H9 (cell line): ENCODE data around the gene PIEZO2. TPM values are rescaled to one million over a fixed set of nuclear protein-coding genes. Genes with fewer than 3 reads are reported as not detected.

Experiments
- DNase-seq: peaks from one replicate; pipeline ENCODE4 v3.0.0-alpha.2; 2017
- H2AFZ ChIP-seq: one replicate; pipeline ENCODE4 v1.6.1; 2013; ENCODE audit warnings: mild to moderate bottlenecking, low read length, control low read depth, moderate library complexity
- H2AK5ac ChIP-seq: 2 replicates; pipeline ENCODE4 v1.6.1; 2013; ENCODE audit warnings: low read length, control low read depth, mixed read lengths; ENCODE audit not compliant: insufficient read length
- H2BK120ac ChIP-seq: one replicate; pipeline ENCODE4 v1.6.1; 2013; ENCODE audit warnings: low read depth, mild to moderate bottlenecking, low read length, control low read depth, inconsistent platforms; ENCODE audit not compliant: poor library complexity, severe bottlenecking
- H2BK12ac ChIP-seq: 2 replicates; pipeline ENCODE4 v1.6.1; 2013; ENCODE audit warnings: low read length, control low read depth, mixed read lengths, low read depth; ENCODE audit not compliant: insufficient read length
- H2BK15ac ChIP-seq: 2 replicates; pipeline ENCODE4 v1.6.1; 2013; ENCODE audit warnings: low read depth, low read length, control low read depth
- H2BK20ac ChIP-seq: one replicate; pipeline ENCODE4 v1.6.1; 2013; ENCODE audit warnings: low read depth, mild to moderate bottlenecking, low read length, control low read depth, inconsistent platforms; ENCODE audit not compliant: poor library complexity, severe bottlenecking
- H2BK5ac ChIP-seq: 2 replicates; pipeline ENCODE4 v1.6.1; 2013; ENCODE audit warnings: low read length, control low read depth, mixed read lengths; ENCODE audit not compliant: insufficient read length
- H3K14ac ChIP-seq: 2 replicates; pipeline ENCODE4 v1.6.1; 2013; ENCODE audit warnings: low read length, control low read depth; ENCODE audit not compliant: insufficient read depth
- H3K18ac ChIP-seq: 2 replicates; pipeline ENCODE4 v1.6.1; 2013; ENCODE audit warnings: low read depth, mild to moderate bottlenecking, mixed read lengths, low read length, control low read depth; ENCODE audit not compliant: insufficient read length
- H3K23ac ChIP-seq: 2 replicates; pipeline ENCODE4 v1.6.1; 2013; ENCODE audit warnings: low read length, control low read depth, mixed read lengths, low read depth; ENCODE audit not compliant: insufficient read length
- H3K23me2 ChIP-seq: 2 replicates; pipeline ENCODE4 v1.6.1; 2013; ENCODE audit warnings: low read depth, mild to moderate bottlenecking, mixed read lengths, low read length, control low read depth; ENCODE audit not compliant: insufficient read length, poor library complexity, severe bottlenecking
- H3K27ac ChIP-seq: 2 replicates; pipeline ENCODE4 v1.5.1; 2013; ENCODE audit warnings: low read length, control low read depth, mixed read lengths, low read depth; ENCODE audit not compliant: insufficient read length
- H3K27me3 ChIP-seq: 2 replicates; pipeline ENCODE4 v1.6.1; 2013; ENCODE audit warnings: low read length, control low read depth, inconsistent platforms; ENCODE audit not compliant: insufficient read depth
- H3K4ac ChIP-seq: 2 replicates; pipeline ENCODE4 v1.6.1; 2013; ENCODE audit warnings: low read depth, mild to moderate bottlenecking, control low read depth, inconsistent platforms, low read length, moderate library complexity
- H3K4me1 ChIP-seq: 2 replicates; pipeline ENCODE4 v1.6.1; 2013; ENCODE audit warnings: low read length, control low read depth, inconsistent platforms; ENCODE audit not compliant: insufficient read depth
- H3K4me2 ChIP-seq: 2 replicates; pipeline ENCODE4 v1.6.1; 2013; ENCODE audit warnings: low read length, control low read depth, mixed read lengths; ENCODE audit not compliant: insufficient read length, insufficient read depth
- H3K56ac ChIP-seq: 2 replicates; pipeline ENCODE4 v1.6.1; 2013; ENCODE audit warnings: low read depth, mild to moderate bottlenecking, mixed read lengths, low read length, control low read depth; ENCODE audit not compliant: insufficient read length
- H3K79me1 ChIP-seq: 2 replicates; pipeline ENCODE4 v1.6.1; 2013; ENCODE audit warnings: low read depth, mild to moderate bottlenecking, moderate library complexity, low read length, control low read depth, inconsistent platforms; ENCODE audit not compliant: insufficient read depth, poor library complexity, severe bottlenecking
- H3K79me2 ChIP-seq: 2 replicates; pipeline ENCODE4 v1.6.1; 2013; ENCODE audit warnings: low read length, control low read depth, inconsistent platforms; ENCODE audit not compliant: insufficient read depth
- H3K9ac ChIP-seq: 2 replicates; pipeline ENCODE4 v1.6.1; 2013; ENCODE audit warnings: low read length, control low read depth, mixed read lengths; ENCODE audit not compliant: insufficient read length; ENCODE audit errors: extremely low read depth
- H3K9me3 ChIP-seq: one replicate; pipeline ENCODE4 v1.6.1; 2013; ENCODE audit warnings: low read depth, low read length, inconsistent platforms; ENCODE audit not compliant: control insufficient read depth
- H3T11ph ChIP-seq: one replicate; pipeline ENCODE4 v1.6.1; 2013; ENCODE audit warnings: mild to moderate bottlenecking, low read length, control low read depth, inconsistent platforms
- H4K20me1 ChIP-seq: one replicate; pipeline ENCODE4 v1.6.1; 2013; ENCODE audit not compliant: control insufficient read depth, insufficient read length, insufficient read depth
- H4K5ac ChIP-seq: 2 replicates; pipeline ENCODE4 v1.6.1; 2013; ENCODE audit warnings: low read depth, mild to moderate bottlenecking, mixed read lengths, low read length, control low read depth; ENCODE audit not compliant: insufficient read length
- H4K8ac ChIP-seq: replicated peaks from 2 replicates; pipeline ENCODE4 v1.6.1; 2013; ENCODE audit warnings: low read length, control low read depth, mixed read lengths, low read depth; ENCODE audit not compliant: insufficient read length
- H4K91ac ChIP-seq: 2 replicates; pipeline ENCODE4 v1.6.1; 2013; ENCODE audit warnings: low read depth, mild to moderate bottlenecking, moderate library complexity, mixed read lengths, low read length, control low read depth; ENCODE audit not compliant: insufficient read length
- H3K27ac Mint-ChIP-seq, 3 experiments: 2 replicates in 2 of 3; 3 replicates in 1 of 3; pipeline ENCODE4 v1.8.0; 2020 to 2021; ENCODE audit warnings: mixed read lengths in 3 of 3, mild to moderate bottlenecking in 1 of 3, moderate library complexity in 1 of 3
- H3K27me3 Mint-ChIP-seq: 2 replicates; pipeline ENCODE4 v1.8.0; 2021; ENCODE audit warnings: low read depth, mild to moderate bottlenecking, moderate library complexity, mixed read lengths
- H3K36me3 Mint-ChIP-seq, 3 experiments: 2 replicates in 2 of 3; 3 replicates in 1 of 3; pipeline ENCODE4 v1.8.0; 2020 to 2021; ENCODE audit warnings: low read depth in 3 of 3, mixed read lengths in 3 of 3; ENCODE audit not compliant: insufficient read depth in 1 of 3
- H3K4me1 Mint-ChIP-seq, 2 experiments: 2 replicates each; pipeline ENCODE4 v1.8.0; 2020; ENCODE audit warnings: mixed read lengths in 2 of 2
- H3K4me3 Mint-ChIP-seq, 2 experiments: 2 replicates in 1 of 2; 3 replicates in 1 of 2; pipeline ENCODE4 v1.8.0; 2020 to 2021; ENCODE audit warnings: mild to moderate bottlenecking in 2 of 2, mixed read lengths in 2 of 2, moderate library complexity in 1 of 2
- H3K9me3 Mint-ChIP-seq, 2 experiments: 2 replicates in 1 of 2; 3 replicates in 1 of 2; pipeline ENCODE4 v1.8.0; 2020; ENCODE audit warnings: mild to moderate bottlenecking in 2 of 2, mixed read lengths in 2 of 2, moderate library complexity in 1 of 2
- CTCF ChIP-seq: fragments of 200-600 bp; sonication (generic); conservative IDR thresholded peaks from 3 replicates; pipeline ENCODE4 v1.8.0; 2021; ENCODE audit warnings: antibody characterized with exemption, mild to moderate bottlenecking
- WGBS: extraction: QIAGEN DNeasy Blood & Tissue Kit; methylation state at CpG from one replicate; pipeline ENCODE4 v1.1.7; 2013; ENCODE audit warnings: missing lambda C conversion rate, low lambda C conversion rate, mixed read lengths; ENCODE audit not compliant: insufficient read length; ENCODE audit errors: extremely low coverage; 5-methylcytosine and 5-hydroxymethylcytosine counted together
- total RNA-seq: library from RNA; stranded (reverse); gene quantifications from 2 replicates; pipeline ENCODE4 v1.2.1, GENCODE V29; 2021

Gene PIEZO2
- total RNA-seq, 1 experiment from 2014 or later = 3.9 TPM

- no peak overlapping the region for H2BK120ac ChIP-seq
- H2BK15ac ChIP-seq = no peak overlapping the region
- H4K91ac ChIP-seq = no peak overlapping the region
- H2AFZ ChIP-seq = no peak overlapping the region
- H3T11ph ChIP-seq = no peak overlapping the region
- H3K4me2 ChIP-seq = peak overlapping the region; percentile 33
- no peak overlapping the region for H3K27ac ChIP-seq
- Mint-ChIP-seq H3K27ac (peak overlapping the region in 2 of 3 experiments; percentile 13 to 93; a peak in 4 of 7 replicates), H3K9me3 (no peaks in the 10 kb centered on the region), H3K36me3 (peaks cover 0 to 2% (median 0%) of the 10 kb centered on the region in 3 experiments; a peak in 1 of 7 replicates), H3K4me1 (peaks cover 66 to 68% of the 10 kb centered on the region in 2 experiments), H3K27me3 (no peaks in the 10 kb centered on the region), H3K4me3 (no peak overlapping the region)
- no peak overlapping the region for H3K9ac ChIP-seq
- no peaks in the 10 kb centered on the region for H3K79me2 ChIP-seq
- no peak overlapping the region for H3K14ac ChIP-seq
- H3K23me2 ChIP-seq = no peaks in the 10 kb centered on the region
- DNase-seq = no peak
- no peak overlapping the region for H3K4ac ChIP-seq
- no peak overlapping the region for H3K18ac ChIP-seq
- no peak overlapping the region for H3K56ac ChIP-seq
- no peak for TF ChIP-seq CTCF
- no peaks in the 10 kb centered on the region for H3K9me3 ChIP-seq
- H2BK20ac ChIP-seq = no peak overlapping the region
- H2AK5ac ChIP-seq = no peak overlapping the region
- peaks cover 16% of the 10 kb centered on the region; the same call in 1 of the 2 replicates for H3K4me1 ChIP-seq
- H4K8ac ChIP-seq = no peak overlapping the region
- no peaks in the 10 kb centered on the region for H4K20me1 ChIP-seq
- H4K5ac ChIP-seq = no peak overlapping the region
- no peak overlapping the region for H2BK12ac ChIP-seq
- no peaks in the 10 kb centered on the region for H3K27me3 ChIP-seq
- H3K79me1 ChIP-seq = no peaks in the 10 kb centered on the region
- no peak overlapping the region for H3K23ac ChIP-seq
- no CpG with 5 or more reads among the region's 2 CpGs for WGBS
- H2BK5ac ChIP-seq = no peak overlapping the region
Observed at GRCh38 chr18:10930076-10930475, 219.3 kb downstream of the PIEZO2 start.
